Astrocyte of the spinal cord (primary cell): ENCODE measurements around the gene SRMS.

Source experiments
- DNase-seq: peaks from one replicate; pipeline ENCODE4 v3.0.0; 2011; ENCODE audit warnings: low read depth, low spot score
- H3K4me3 ChIP-seq: 2 replicates; pipeline ENCODE4 v1.5.1; 2011; ENCODE audit warnings: low read depth, mild to moderate bottlenecking, low read length, moderate library complexity
- CTCF ChIP-seq: IDR thresholded peaks from 2 replicates; pipeline ENCODE4 v1.5.1; 2012; ENCODE audit warnings: low read depth, mild to moderate bottlenecking, low read length, inconsistent platforms
- in situ Hi-C: cut with HindIII; loops from 2 replicates; pipeline ENCODE4 v1.10.0; 2017; ENCODE audit warnings: low sequenced_read_pairs

SRMS gene

GRCh38 chr20:63547725-63548480 lies at the start of gene SRMS:
SRMS (minus strand) TSS chr20:63547749; CDS start chr20:63547463, 286 bp downstream.
- no peak for TF ChIP-seq CTCF
- in situ Hi-C loops = no loop called here
- DNase-seq = no peak
- H3K4me3 ChIP-seq = no peak within 1 kb of the TSS

GRCh38 chr20:63596423-63596822 lies 48.9 kb upstream of the SRMS start:
- no peak for DNase-seq
- no peak for TF ChIP-seq CTCF
- in situ Hi-C loops = no loop called here
- H3K4me3 ChIP-seq = no peak overlapping the region

GRCh38 chr20:63595416-63596127 lies 48.0 kb upstream of the SRMS start:
- in situ Hi-C loops = no loop called here
- no peak for DNase-seq
- no peak for TF ChIP-seq CTCF
- no peak overlapping the region for H3K4me3 ChIP-seq

GRCh38 chr20:63594043-63594561 lies 46.6 kb upstream of the SRMS start:
- H3K4me3 ChIP-seq = no peak overlapping the region
- in situ Hi-C loops = no loop called here
- peak; percentile 61 for DNase-seq
- no peak for TF ChIP-seq CTCF

GRCh38 chr20:63592661-63593060 lies 45.1 kb upstream of the SRMS start:
- no peak for DNase-seq
- H3K4me3 ChIP-seq = no peak overlapping the region
- in situ Hi-C loops = no loop called here
- no peak for TF ChIP-seq CTCF

GRCh38 chr20:63591786-63592355 lies 44.3 kb upstream of the SRMS start:
- no peak for TF ChIP-seq CTCF
- no peak overlapping the region for H3K4me3 ChIP-seq
- DNase-seq = no peak
- in situ Hi-C loops = no loop called here
